ENCODE measurements around the gene ABCG5.

ABCG5 gene

DNA sequence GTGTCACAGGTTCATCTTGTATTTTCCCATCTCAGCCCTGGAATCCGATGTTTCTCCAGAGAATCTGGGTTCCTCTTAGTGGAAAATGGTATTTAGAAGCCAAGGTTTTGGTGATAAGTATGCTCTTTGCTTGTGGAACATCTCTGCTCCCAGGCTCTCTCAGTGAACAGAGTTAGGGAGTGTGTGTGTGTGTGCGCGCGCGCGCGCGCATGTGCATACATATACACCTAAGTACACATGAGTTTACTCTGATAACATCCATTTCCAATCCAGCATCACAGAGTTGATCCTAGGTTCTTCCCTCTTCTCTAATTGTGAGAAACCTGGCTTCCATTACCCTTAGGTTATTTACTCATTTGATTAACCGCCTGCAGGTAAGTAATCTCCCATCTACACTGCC, 41.8 kb upstream of the ABCG5 start:
- Histone ChIP-seq H3K79me2 (ENCODE audit: insufficient read depth, low read length) (no peaks in the 10 kb centered on the region), H3K4me3 (ENCODE audit: insufficient read depth, low read length, poor library complexity, severe bottlenecking) (no peak overlapping the region), H3K9me2 (replicated peaks; ENCODE audit: insufficient read depth, low read length) (no peaks in the 10 kb centered on the region), H4K20me1 (ENCODE audit: low read depth, low read length) (no peaks in the 10 kb centered on the region), H3K4me2 (ENCODE audit: low read depth, low read length, poor library complexity, severe bottlenecking) (no peak overlapping the region), H3K27me3 (ENCODE audit: low read length) (no peaks in the 10 kb centered on the region), H3K36me3 (ENCODE audit: low read length) (no peaks in the 10 kb centered on the region), H3K9ac (ENCODE audit: low read length) (no peak overlapping the region), H3K9me3 (ENCODE audit: insufficient read depth, low read length) (no peaks in the 10 kb centered on the region), H2AFZ (ENCODE audit: low read depth, low read length, severe bottlenecking) (no peak overlapping the region), H3F3A (ENCODE audit: insufficient read depth) (no peaks in the 10 kb centered on the region), H3K27ac (ENCODE audit: low read depth, low read length) (no peak overlapping the region)
- TF ChIP-seq, protein P1, sequence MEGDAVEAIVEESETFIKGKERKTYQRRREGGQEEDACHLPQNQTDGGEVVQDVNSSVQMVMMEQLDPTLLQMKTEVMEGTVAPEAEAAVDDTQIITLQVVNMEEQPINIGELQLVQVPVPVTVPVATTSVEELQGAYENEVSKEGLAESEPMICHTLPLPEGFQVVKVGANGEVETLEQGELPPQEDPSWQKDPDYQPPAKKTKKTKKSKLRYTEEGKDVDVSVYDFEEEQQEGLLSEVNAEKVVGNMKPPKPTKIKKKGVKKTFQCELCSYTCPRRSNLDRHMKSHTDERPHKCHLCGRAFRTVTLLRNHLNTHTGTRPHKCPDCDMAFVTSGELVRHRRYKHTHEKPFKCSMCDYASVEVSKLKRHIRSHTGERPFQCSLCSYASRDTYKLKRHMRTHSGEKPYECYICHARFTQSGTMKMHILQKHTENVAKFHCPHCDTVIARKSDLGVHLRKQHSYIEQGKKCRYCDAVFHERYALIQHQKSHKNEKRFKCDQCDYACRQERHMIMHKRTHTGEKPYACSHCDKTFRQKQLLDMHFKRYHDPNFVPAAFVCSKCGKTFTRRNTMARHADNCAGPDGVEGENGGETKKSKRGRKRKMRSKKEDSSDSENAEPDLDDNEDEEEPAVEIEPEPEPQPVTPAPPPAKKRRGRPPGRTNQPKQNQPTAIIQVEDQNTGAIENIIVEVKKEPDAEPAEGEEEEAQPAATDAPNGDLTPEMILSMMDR (IDR thresholded peaks at IDR 0.05; ENCODE audit: insufficient read depth, low read length, poor library complexity, severe bottlenecking), result no peak
- no peak for TF ChIP-seq EZH2phosphoT487 (conservative IDR thresholded peaks at IDR 0.05; ENCODE audit: low read length)

DNA sequence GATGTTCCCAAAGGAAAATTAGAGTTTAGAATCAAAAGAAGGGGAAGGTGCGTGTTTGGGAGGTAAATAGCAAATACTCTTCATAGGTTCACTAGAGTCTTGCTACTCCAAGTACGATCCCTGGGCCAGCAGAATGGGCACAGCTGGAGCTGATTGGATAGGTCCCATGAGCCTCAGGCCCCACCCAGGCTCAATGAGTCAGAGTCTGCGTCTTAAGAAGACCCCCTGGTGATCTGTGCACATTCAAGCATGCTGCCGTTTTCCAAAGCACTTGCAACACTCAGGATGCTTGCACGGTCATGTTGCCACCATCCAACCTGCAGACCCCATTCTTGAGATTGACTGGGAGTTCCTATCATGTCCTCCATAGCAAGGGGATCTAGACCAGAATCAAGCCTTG, 40.6 kb upstream of the ABCG5 start:
- TF ChIP-seq EZH2phosphoT487 (conservative IDR thresholded peaks at IDR 0.05; ENCODE audit: low read length), result no peak
- TF ChIP-seq, protein P1 (IDR thresholded peaks at IDR 0.05; ENCODE audit: insufficient read depth, low read length, poor library complexity, severe bottlenecking), result no peak
- Histone ChIP-seq H3K36me3 (ENCODE audit: low read length) (no peaks in the 10 kb centered on the region), H3K27me3 (ENCODE audit: low read length) (no peaks in the 10 kb centered on the region), H3F3A (ENCODE audit: insufficient read depth) (no peaks in the 10 kb centered on the region), H3K4me3 (ENCODE audit: insufficient read depth, low read length, poor library complexity, severe bottlenecking) (no peak overlapping the region), H3K79me2 (ENCODE audit: insufficient read depth, low read length) (no peaks in the 10 kb centered on the region), H4K20me1 (ENCODE audit: low read depth, low read length) (no peaks in the 10 kb centered on the region), H3K4me2 (ENCODE audit: low read depth, low read length, poor library complexity, severe bottlenecking) (no peak overlapping the region), H2AFZ (ENCODE audit: low read depth, low read length, severe bottlenecking) (no peak overlapping the region), H3K9me2 (replicated peaks; ENCODE audit: insufficient read depth, low read length) (no peaks in the 10 kb centered on the region), H3K9ac (ENCODE audit: low read length) (no peak overlapping the region), H3K27ac (ENCODE audit: low read depth, low read length) (no peak overlapping the region), H3K9me3 (ENCODE audit: insufficient read depth, low read length) (no peaks in the 10 kb centered on the region)

DNA sequence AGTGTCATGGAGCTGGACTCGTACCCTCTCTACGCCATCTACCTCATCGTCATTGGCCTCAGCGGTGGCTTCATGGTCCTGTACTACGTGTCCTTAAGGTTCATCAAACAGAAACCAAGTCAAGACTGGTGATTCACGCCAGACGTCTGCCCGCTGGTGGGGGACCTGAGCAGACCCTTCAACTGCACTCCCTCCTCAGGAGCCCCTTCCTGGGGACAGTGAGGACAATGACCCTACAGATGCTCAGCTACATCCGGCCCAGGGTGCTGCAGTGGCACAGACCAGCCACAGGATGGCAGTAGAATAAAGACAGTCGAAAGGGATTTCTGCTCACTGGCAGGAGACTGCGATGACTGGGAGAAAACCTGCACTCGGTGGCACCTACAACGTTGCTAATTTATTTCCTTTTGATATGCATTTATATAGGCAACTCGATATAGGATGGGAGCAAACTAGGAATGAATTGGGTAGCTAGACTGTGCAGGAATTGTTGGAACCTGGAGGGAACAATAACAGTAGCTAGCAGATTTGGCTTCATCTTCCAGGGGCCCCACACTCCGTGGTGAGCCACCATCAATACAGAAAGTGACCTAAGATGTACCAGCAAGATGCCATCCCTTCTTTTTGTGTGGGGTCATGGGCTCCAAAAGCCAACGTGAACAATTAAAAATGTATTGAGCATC, 39.3 kb upstream of the ABCG5 start:
- Histone ChIP-seq H3K27me3 (ENCODE audit: low read length) (no peaks in the 10 kb centered on the region), H3K79me2 (ENCODE audit: insufficient read depth, low read length) (no peaks in the 10 kb centered on the region), H3K9me3 (ENCODE audit: insufficient read depth, low read length) (no peaks in the 10 kb centered on the region), H3K4me2 (ENCODE audit: low read depth, low read length, poor library complexity, severe bottlenecking) (no peak overlapping the region), H4K20me1 (ENCODE audit: low read depth, low read length) (no peaks in the 10 kb centered on the region), H2AFZ (ENCODE audit: low read depth, low read length, severe bottlenecking) (no peak overlapping the region), H3K9ac (ENCODE audit: low read length) (no peak overlapping the region), H3K36me3 (ENCODE audit: low read length) (no peaks in the 10 kb centered on the region), H3F3A (ENCODE audit: insufficient read depth) (no peaks in the 10 kb centered on the region), H3K27ac (ENCODE audit: low read depth, low read length) (no peak overlapping the region), H3K4me3 (ENCODE audit: insufficient read depth, low read length, poor library complexity, severe bottlenecking) (no peak overlapping the region), H3K9me2 (replicated peaks; ENCODE audit: insufficient read depth, low read length) (no peaks in the 10 kb centered on the region)
- no peak for TF ChIP-seq EZH2phosphoT487 (conservative IDR thresholded peaks at IDR 0.05; ENCODE audit: low read length)
- TF ChIP-seq, protein P1 (IDR thresholded peaks at IDR 0.05; ENCODE audit: insufficient read depth, low read length, poor library complexity, severe bottlenecking), result peak; percentile 84
